ENCODE measurements around the gene CHMP2A.

CHMP2A gene

GRCh38 chr19:58556622-58557220, 1.8 kb upstream of the CHMP2A start:
- no peak for DNase-seq (ENCODE audit: low read depth in 4 of 4, low spot score in 1 of 4)

GRCh38 chr19:58555920-58556621, 1.2 kb upstream of the CHMP2A start:
- DNase-seq (ENCODE audit: low read depth in 4 of 4, low spot score in 1 of 4) = no peak

DNA sequence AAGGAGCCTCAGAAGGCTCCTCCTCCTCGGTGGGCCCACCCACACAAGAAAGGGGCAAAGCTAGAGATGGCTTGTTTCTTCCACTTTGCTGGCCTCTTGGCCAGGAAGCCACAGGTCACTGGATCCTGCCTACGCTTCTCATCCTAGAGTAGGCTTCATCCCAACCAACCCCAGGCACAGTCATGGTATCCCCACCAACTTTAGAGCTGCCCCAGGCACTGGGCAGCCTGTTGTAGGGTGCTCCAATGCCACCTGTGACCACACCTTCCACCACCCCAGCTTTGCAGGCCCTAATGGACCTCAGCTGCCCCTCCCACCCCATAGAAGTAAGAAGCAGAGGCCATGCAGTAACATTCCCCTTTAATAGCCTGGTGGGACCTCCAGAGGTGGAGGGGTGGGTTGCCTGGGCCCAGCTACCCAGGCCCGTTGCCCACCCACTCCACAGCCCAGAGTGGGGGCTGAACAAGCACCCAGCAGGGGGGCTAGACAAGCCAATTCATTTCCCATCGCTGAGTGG, 522 bp upstream of the CHMP2A start:
- DNase-seq (ENCODE audit: low read depth in 4 of 4, low spot score in 1 of 4) = no peak

GRCh38 chr19:58553799-58554493, 959 bp downstream of the CHMP2A start:
- no peak for DNase-seq (ENCODE audit: low read depth in 4 of 4, low spot score in 1 of 4)

DNA sequence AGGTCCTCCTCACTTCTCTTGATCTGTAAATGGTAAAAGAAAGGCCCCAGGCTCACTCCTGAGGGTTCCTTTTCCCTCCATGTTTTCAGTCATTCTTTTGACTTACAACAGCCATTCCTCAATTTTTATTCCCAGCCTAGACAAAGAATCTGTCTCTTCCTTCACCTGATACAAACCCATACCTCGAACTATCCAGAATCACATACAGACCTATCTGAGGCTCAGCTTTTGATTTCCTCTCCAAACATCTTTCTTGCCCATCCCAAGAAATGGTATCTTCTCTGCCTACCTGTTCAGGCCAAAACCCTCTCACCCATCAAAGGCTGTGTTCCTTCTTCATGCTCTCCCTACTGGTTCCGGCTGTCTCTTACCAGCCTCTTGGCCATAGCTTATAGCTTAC, 2.2 kb downstream of the CHMP2A start:
- no peak for DNase-seq (ENCODE audit: low read depth in 4 of 4, low spot score in 1 of 4)

DNA sequence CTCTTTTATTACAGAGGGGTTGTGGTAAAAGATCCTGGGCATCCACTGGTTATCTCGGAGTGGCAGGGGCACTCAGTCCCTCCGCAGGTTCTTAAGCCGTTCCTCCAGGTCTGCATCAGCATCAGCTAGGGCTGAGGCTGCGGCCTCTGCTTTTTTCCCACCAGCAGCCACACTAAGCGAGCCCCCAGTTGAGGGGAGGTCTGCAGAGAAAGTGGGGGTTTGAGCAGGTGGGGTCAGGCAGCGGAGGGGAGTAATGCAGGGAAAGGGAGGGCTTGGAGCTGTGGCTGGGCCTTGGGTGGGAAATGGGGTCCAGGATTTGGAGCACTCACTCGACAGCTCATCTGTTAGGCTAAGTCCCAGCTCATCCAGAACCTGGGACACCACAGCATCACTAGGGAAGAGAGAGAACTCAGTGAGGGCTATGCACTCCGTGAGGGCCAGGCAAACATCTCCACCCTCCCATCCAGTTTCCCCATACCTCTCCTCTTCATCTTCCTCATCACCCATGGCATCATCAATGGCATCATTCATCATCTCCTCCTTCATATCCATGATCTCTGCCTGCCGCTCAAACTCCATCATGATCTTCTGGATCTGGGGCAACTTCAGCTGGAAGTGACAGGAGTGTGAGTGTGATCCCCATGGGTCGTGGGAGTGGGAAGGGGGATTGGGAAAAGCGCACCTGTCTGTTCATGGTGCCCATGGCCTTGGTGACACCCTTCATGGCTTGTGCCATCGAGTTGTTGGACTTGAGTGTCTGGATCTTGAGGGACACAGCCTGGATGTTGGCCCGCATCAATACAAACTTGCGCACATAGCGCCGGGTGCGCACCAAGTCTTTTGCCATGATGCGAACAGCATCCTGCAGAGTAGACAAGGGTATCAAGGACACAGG, 3.1 kb downstream of the CHMP2A start:
- no peak for DNase-seq (ENCODE audit: low read depth in 4 of 4, low spot score in 1 of 4)

- DNase-seq (ENCODE audit: low read depth in 4 of 4, low spot score in 1 of 4) = no peak
Measured at GRCh38 chr19:58551123-58551497, 3.8 kb downstream of the CHMP2A start.

DNA sequence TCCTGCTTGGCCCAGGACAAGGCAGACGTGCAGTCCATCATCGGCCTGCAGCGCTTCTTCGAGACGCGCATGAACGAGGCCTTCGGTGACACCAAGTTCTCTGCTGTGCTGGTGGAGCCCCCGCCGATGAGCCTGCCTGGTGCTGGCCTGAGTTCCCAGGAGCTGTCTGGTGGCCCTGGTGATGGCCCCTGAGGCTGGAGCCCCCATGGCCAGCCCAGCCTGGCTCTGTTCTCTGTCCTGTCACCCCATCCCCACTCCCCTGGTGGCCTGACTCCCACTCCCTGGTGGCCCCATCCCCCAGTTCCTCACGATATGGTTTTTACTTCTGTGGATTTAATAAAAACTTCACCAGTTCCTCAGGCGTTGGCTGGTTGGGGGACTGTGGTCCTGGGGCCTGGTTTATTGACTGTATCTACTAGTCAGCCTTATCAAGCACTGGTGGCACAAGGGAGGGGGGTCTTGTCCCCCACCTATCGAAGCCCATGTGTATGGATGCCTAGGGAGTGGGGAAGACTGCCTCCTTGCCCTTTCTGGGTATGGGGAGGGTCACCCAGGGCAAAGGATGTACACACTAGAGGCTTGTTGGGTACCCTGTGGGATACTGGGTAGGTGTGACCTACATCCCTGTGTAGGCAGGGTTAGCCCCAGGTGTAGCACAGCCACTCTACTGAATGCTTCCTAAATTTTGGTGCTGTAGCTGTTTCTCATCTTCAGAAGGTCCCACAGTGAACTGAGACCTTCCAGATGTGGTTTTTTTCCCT, 4.4 kb downstream of the CHMP2A start:
- DNase-seq (ENCODE audit: low read depth in 4 of 4, low spot score in 1 of 4) = no peak

- DNase-seq (ENCODE audit: low read depth in 4 of 4, low spot score in 1 of 4) = no peak
Measured at GRCh38 chr19:58549664-58550361, 5.1 kb downstream of the CHMP2A start.

- DNase-seq (ENCODE audit: low read depth in 4 of 4, low spot score in 1 of 4) = no peak
Measured at GRCh38 chr19:58548859-58549663, 5.8 kb downstream of the CHMP2A start.

DNA sequence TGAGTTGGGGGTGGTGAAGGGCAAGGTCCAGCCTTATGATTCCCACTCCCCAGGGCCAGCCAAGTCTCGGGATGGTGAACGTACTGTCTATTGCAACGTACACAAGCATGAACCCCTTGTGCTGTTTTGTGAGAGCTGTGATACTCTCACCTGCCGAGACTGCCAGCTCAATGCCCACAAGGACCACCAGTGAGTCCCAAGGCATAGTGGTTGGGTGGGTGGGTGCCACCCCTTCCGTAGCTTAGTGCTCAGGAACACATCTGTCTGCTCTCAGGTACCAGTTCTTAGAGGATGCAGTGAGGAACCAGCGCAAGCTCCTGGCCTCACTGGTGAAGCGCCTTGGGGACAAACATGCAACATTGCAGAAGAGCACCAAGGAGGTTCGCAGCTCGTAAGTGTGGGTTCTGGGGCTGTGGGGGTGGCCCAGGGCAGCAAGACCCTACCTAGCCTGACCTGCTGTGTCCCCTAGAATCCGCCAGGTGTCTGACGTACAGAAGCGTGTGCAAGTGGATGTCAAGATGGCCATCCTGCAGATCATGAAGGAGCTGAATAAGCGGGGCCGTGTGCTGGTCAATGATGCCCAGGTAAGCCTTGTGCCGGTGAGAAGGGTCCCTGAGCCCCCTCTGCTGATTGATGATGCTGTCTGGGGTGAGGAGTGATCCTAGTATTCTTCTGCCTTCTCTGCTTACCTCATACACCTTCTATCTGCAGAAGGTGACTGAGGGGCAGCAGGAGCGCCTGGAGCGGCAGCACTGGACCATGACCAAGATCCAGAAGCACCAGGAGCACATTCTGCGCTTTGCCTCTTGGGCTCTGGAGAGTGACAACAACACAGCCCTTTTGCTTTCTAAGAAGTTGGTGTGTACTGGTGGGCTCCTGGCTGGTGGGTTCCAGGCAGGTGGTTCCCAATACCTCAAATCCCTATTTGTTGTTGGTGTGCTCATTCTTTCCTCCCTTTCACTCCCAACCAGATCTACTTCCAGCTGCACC, 7.3 kb downstream of the CHMP2A start:
- no peak for DNase-seq (ENCODE audit: low read depth in 4 of 4, low spot score in 1 of 4)

GRCh38 chr19:58546019-58546530, 8.8 kb downstream of the CHMP2A start:
- no peak for DNase-seq (ENCODE audit: low read depth in 4 of 4, low spot score in 1 of 4)

- no peak for DNase-seq (ENCODE audit: low read depth in 4 of 4, low spot score in 1 of 4)
Measured at GRCh38 chr19:58545286-58546018, 9.5 kb downstream of the CHMP2A start.

- DNase-seq (ENCODE audit: low read depth in 4 of 4, low spot score in 1 of 4) = peak in 1 of 4 experiments; percentile 63
Measured at GRCh38 chr19:58544591-58545285, 10.2 kb downstream of the CHMP2A start.

GRCh38 chr19:58543826-58544590, 10.9 kb downstream of the CHMP2A start, which contains the start of gene TRIM28:
TSS of gene TRIM28 (plus strand) at chr19:58544064. CDS start at chr19:58544758, 694 bp downstream.
- DNase-seq (ENCODE audit: low read depth in 4 of 4, low spot score in 1 of 4) = peak; percentile 100
